T-cell (primary cell): ENCODE data around the gene BCKDK. TPM values are rescaled to one million over a fixed set of nuclear protein-coding genes. Genes with fewer than 3 reads are reported as not detected.
"Not testable (repeated sequence)": the region's sequence is repeated elsewhere in the genome, so short reads cannot be mapped to it uniquely, and the experiment has no call there.

Experiments
- ATAC-seq, 4 experiments: fragments of 200-7000 bp in 3 of 4; fragments of 150-1000 bp in 1 of 4; cut with Tn5 transposase; replicated peaks in 1 of 4; 1 replicate in 3 of 4; 2 replicates in 1 of 4; pipeline ENCODE4 v1.10.0; 2021; ENCODE audit warnings: moderate library complexity in 3 of 4, mild to moderate bottlenecking in 2 of 4, moderate number of reproducible peaks in 1 of 4
- CTCF ChIA-PET, 2 donors: fragments of 300-600 bp; sonication (Branson Sonifier 250); formaldehyde crosslinking; loops; one replicate each; lab custom pipeline; 2022; ENCODE audit warnings: antibody characterized with exemption in 2 of 2; lab: Charles Lee
- POLR2A ChIA-PET, 2 donors: fragments of 300-600 bp; sonication (Branson Sonifier 250); formaldehyde crosslinking; loops; one replicate each; lab custom pipeline; 2022; ENCODE audit warnings: antibody characterized with exemption in 2 of 2; lab: Charles Lee
- DNase-seq, 35 experiments: peaks; one replicate each; pipeline versions ENCODE4 v3.0.0 to v3.0.0-alpha.2; 2013 to 2023
- H3K27ac ChIP-seq: one replicate; pipeline ENCODE4 v1.5.1; 2013; ENCODE audit warnings: low read length
- H3K27me3 ChIP-seq, 2 experiments: replicated peaks in 1 of 2; 1 replicate in 1 of 2; 2 replicates in 1 of 2; pipeline versions ENCODE4 v1.6.1 to v1.7.0; 2013; ENCODE audit warnings: low read length in 1 of 2, mixed read lengths in 1 of 2; ENCODE audit not compliant: control insufficient read depth in 2 of 2, insufficient read depth in 2 of 2; ENCODE audit errors: extremely low read depth in 1 of 2
- H3K36me3 ChIP-seq, 2 donors: 1 replicate in 1 of 2; 2 replicates in 1 of 2; pipeline versions ENCODE4 v1.6.1 to v1.7.0; 2013; ENCODE audit warnings: low read length in 1 of 2; ENCODE audit not compliant: control insufficient read depth in 2 of 2, insufficient read depth in 1 of 2; ENCODE audit errors: extremely low read depth in 1 of 2
- H3K4me1 ChIP-seq, 2 experiments: 1 replicate in 1 of 2; 2 replicates in 1 of 2; pipeline versions ENCODE4 v1.6.1 to v1.7.0; 2013; ENCODE audit warnings: low read length in 2 of 2, mixed read lengths in 1 of 2; ENCODE audit not compliant: insufficient read depth in 2 of 2, control insufficient read depth in 1 of 2; ENCODE audit errors: extremely low read depth in 1 of 2
- H3K4me3 ChIP-seq, 2 donors: 1 replicate in 1 of 2; 2 replicates in 1 of 2; pipeline versions ENCODE4 v1.5.1 to v1.7.0; 2013; ENCODE audit warnings: mild to moderate bottlenecking in 2 of 2, low read length in 1 of 2, moderate library complexity in 1 of 2; ENCODE audit not compliant: control insufficient read depth in 1 of 2; ENCODE audit errors: extremely low read depth in 1 of 2
- H3K9me3 ChIP-seq: 2 replicates; pipeline ENCODE4 v1.7.0; 2013
- H3K27ac Mint-ChIP-seq, 2 donors: one replicate each; pipeline ENCODE4 v1.8.0; 2020 to 2021; ENCODE audit warnings: mild to moderate bottlenecking in 2 of 2, mixed read lengths in 2 of 2
- H3K27me3 Mint-ChIP-seq, 2 donors: one replicate each; pipeline ENCODE4 v1.8.0; 2021 to 2022; ENCODE audit warnings: mixed read lengths in 2 of 2
- H3K36me3 Mint-ChIP-seq: one replicate; pipeline ENCODE4 v1.8.0; 2021; ENCODE audit warnings: mixed read lengths
- H3K4me1 Mint-ChIP-seq, 3 donors: one replicate each; pipeline ENCODE4 v1.8.0; 2020 to 2022; ENCODE audit warnings: mixed read lengths in 3 of 3, mild to moderate bottlenecking in 1 of 3
- H3K4me3 Mint-ChIP-seq, 3 donors: one replicate each; pipeline ENCODE4 v1.8.0; 2020 to 2022; ENCODE audit warnings: mild to moderate bottlenecking in 3 of 3, mixed read lengths in 3 of 3, moderate library complexity in 3 of 3
- H3K9me3 Mint-ChIP-seq, 3 donors: one replicate each; pipeline ENCODE4 v1.8.0; 2020 to 2022; ENCODE audit warnings: mixed read lengths in 3 of 3
- WGBS: methylation state at CpG from one replicate; pipeline ENCODE4 v1.1.5; 2013; ENCODE audit warnings: missing lambda C conversion rate; ENCODE audit not compliant: insufficient coverage; 5-methylcytosine and 5-hydroxymethylcytosine counted together
- total RNA-seq, 35 experiments: library from RNA in 6 of 35; stranded (reverse) in 6 of 35; fragments of 120-200 nt in 1 of 35; gene quantifications; one replicate each; pipeline versions ENCODE4 v1.2.1 to v1.2.4 and lab custom pipeline; 2013 to 2026

Gene BCKDK
- total RNA-seq, 5 donors from 2014 or later (not counting 1 experiment from before 2014, with no cell fraction given): 7.6 to 21.3 (median 19.3) TPM

DNA sequence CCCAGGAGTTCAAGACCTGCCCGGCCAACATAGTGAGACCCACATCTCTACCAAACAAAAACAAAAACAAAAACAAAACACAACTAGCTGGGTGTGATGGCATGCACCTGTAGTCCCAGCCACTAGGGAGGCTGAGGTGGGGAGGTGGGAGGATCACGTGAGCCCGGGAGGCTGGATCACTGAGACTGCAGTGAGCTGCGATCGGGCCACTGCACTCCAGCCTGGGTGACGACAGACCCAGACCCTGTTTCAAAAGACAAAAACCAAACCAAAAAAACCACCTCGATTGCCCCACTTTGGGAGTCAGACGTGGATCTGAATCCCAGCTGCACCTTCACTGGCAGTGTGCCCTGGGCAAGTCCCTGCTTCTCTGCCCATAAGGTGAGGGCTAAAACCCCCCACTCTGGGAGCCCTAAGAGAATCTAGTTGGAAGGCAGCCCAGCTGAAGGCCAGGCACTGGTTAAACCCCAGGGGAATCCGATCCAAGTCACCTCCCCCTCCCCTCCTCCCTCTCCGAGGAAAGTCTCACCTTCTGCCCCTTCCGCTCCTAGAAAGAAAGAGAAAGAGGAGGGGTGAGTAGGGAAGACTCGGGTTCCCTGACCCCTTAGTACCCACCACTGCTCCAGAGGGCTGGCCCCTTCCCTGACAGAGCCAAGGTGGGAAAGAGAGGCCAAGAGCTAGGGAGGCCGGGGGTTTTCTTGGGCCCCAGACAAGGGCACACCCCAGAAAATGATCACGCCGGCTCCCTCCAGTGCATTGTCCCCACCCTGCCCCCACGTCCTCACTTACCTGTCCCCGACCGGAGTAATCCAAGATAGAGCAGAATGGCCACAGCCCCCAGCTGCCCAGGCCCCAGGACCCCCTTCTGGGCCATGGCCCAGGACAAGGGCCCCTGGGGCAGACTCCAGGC lies 26.7 kb downstream of the BCKDK start:
- peaks cover 11 to 18% of the 10 kb centered on the region in 2 donors for H3K36me3 ChIP-seq
- Mint-ChIP-seq H3K27me3 (no peaks in the 10 kb centered on the region), H3K9me3 (no peaks in the 10 kb centered on the region), H3K36me3 (peaks cover 10% of the 10 kb centered on the region), H3K4me1 (no peaks in the 10 kb centered on the region), H3K27ac (no peak overlapping the region), H3K4me3 (no peak overlapping the region)
- no peak overlapping the region for H3K27ac ChIP-seq
- H3K4me1 ChIP-seq: no peaks in the 10 kb centered on the region
- no peak overlapping the region for H3K4me3 ChIP-seq
- H3K27me3 ChIP-seq: no peaks in the 10 kb centered on the region
- CTCF ChIA-PET: interaction anchor here in 1 of 2 donors (0.6 kb wide), 1 partner anchor 36 kb away, joined by 3 read pairs; no protein-coding TSS in a partner anchor
- no peaks in the 10 kb centered on the region for H3K9me3 ChIP-seq
- POLR2A ChIA-PET: interaction anchor here in 1 of 2 donors (0.6 kb wide), 1 partner anchor 22 kb away, joined by 3 read pairs; no protein-coding TSS in a partner anchor
- DNase-seq: no peak
- ATAC-seq: no peak
- WGBS: 86% methylated on average over 2 of the region's 18 CpGs

DNA sequence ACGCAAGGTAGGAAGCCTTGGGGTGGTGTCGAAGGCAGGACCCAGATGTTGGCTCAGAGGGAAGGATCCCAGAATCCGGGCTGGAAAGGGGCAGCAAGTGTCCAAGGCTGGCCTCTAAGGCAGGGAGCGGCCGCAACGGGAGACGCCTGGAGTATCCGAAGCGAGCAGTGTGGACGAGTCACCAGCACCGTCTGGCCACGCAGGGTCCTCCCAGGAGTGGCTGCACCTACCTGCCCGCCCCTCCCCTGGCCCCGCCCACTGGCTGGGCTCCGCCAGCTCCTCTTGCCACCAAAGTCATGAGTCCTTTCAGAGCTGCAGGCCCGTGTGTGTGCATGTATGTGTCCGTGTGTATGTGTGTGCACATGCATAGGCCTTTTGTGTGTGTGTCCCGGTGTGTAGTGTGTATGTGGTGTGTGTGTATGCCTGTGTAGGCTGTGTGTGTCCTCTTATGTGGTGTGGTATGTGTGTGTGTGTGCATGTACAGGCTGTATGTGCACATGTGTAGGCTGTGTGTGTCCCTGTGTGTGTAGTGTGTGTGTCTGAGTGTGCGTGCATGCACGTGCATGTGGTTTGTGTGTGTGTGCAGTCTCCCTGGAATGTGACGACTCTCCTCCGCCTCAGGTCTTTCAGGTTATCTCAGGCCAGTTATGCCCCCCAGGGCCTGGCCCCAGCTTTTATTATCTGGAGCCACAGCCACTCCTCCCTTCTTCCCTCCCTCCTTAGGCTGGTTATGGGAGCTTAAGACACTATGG lies 27.5 kb downstream of the BCKDK start, which contains the start of gene PRSS8:
PRSS8 (minus strand) TSS at position 193 of the 752 bp plus-strand sequence. CDS start 229 bp downstream, outside the sequence.
- H3K27me3 ChIP-seq: no peaks in the 10 kb centered on the region
- ATAC-seq (no peak), DNase-seq (no peak)
- H3K9me3 ChIP-seq: no peaks in the 10 kb centered on the region
- CTCF ChIA-PET: no interaction called here
- 87% methylated on average over 18 of the region's 22 CpGs for WGBS
- no peak within 1 kb of the TSS for H3K4me3 Mint-ChIP-seq
- no peak within 1 kb of the TSS for H3K27ac Mint-ChIP-seq
- no peak within 1 kb of the TSS for H3K27ac ChIP-seq
- H3K4me3 ChIP-seq: no peak within 1 kb of the TSS
- peaks cover 5% of the 10 kb centered on the region for H3K36me3 Mint-ChIP-seq
- H3K36me3 ChIP-seq: peaks cover 10 to 11% of the 10 kb centered on the region in 2 donors
- H3K9me3 Mint-ChIP-seq: no peaks in the 10 kb centered on the region
- no peaks in the 10 kb centered on the region for H3K4me1 ChIP-seq
- no peaks in the 10 kb centered on the region for H3K4me1 Mint-ChIP-seq
- POLR2A ChIA-PET: interaction anchor here in 1 of 2 donors (0.6 kb wide), 1 partner anchor 22 kb away, joined by 3 read pairs; no protein-coding TSS in a partner anchor
- no peaks in the 10 kb centered on the region for H3K27me3 Mint-ChIP-seq

DNA sequence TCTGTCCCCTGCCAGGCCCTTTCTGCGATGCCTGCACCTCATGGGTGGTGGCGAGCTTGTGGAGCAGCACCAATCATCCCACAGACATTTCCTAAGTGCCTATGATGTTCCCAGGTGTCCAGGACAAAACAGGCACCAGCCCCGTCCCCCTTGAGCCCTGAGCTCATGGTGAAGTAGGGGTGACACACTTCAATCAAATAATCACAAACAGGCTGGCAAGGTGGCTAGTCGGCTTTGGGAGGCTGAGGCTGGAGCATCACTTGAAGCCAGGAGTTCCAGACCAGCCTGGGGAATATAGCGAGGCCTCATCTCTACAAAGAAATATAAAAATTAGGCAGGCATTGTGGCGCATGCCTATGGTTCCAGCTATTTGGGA lies 28.1 kb downstream of the BCKDK start:
- H3K27ac ChIP-seq: no peak overlapping the region
- no peaks in the 10 kb centered on the region for H3K4me1 ChIP-seq
- no peaks in the 10 kb centered on the region for H3K4me1 Mint-ChIP-seq
- WGBS: 80% methylated on average over 1 of the region's 6 CpGs
- no peak overlapping the region for H3K4me3 Mint-ChIP-seq
- no peaks in the 10 kb centered on the region for H3K27me3 ChIP-seq
- ChIA-PET POLR2A (no interaction called here), CTCF (no interaction called here)
- H3K9me3 Mint-ChIP-seq: no peaks in the 10 kb centered on the region
- no peak overlapping the region for H3K4me3 ChIP-seq
- H3K36me3 Mint-ChIP-seq: peaks cover 2% of the 10 kb centered on the region
- peaks cover 8% of the 10 kb centered on the region in 2 donors for H3K36me3 ChIP-seq
- no peak overlapping the region for H3K27ac Mint-ChIP-seq
- no peak for DNase-seq
- no peaks in the 10 kb centered on the region for H3K9me3 ChIP-seq
- no peaks in the 10 kb centered on the region for H3K27me3 Mint-ChIP-seq
- no peak for ATAC-seq

DNA sequence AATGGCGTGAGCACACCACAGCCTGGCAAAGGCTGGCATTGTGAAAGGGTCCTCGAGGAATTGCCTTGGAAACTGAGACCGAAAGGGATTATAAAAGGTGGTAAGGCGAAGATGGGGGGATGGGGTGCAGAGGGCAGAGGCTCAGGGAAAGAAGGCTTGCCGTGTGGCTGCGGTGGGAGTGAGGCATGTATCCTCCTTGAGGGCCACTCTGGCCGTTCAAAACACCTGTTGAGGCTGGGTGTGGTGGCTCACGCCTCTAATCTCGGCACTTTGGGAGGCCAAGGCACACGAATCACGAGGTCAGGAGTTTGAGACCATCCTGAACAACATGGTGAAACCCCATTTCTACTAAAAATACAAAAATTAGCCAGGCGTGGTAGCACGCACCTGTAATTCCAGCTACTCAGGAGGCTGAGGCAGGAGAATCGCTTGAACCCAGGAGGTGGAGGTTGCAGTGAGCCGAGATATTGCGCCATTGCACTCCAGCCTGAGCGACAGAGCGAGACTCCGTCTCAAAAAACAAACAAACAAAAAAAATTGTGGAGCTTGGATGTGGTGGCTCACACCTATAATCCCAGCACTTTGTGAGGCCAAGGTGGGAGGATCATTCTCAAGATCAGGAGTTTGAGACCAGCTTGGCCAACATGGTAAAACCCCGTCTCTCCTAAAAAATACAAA lies 28.8 kb downstream of the BCKDK start:
- H3K9me3 ChIP-seq, DNase-seq, H3K4me3 ChIP-seq, H3K4me1 Mint-ChIP-seq, H3K9me3 Mint-ChIP-seq, POLR2A ChIA-PET, H3K27ac ChIP-seq, H3K27me3 Mint-ChIP-seq, ATAC-seq, H3K27me3 ChIP-seq, H3K4me1 ChIP-seq, H3K4me3 Mint-ChIP-seq, H3K36me3 Mint-ChIP-seq, H3K27ac Mint-ChIP-seq, H3K36me3 ChIP-seq: not testable (repeated sequence)
- CTCF ChIA-PET: interaction anchor here in 1 of 2 donors (0.6 kb wide), 1 partner anchor 13 kb away, joined by 3 read pairs; no protein-coding TSS in a partner anchor
- 83% methylated on average over 13 of the region's 20 CpGs for WGBS

DNA sequence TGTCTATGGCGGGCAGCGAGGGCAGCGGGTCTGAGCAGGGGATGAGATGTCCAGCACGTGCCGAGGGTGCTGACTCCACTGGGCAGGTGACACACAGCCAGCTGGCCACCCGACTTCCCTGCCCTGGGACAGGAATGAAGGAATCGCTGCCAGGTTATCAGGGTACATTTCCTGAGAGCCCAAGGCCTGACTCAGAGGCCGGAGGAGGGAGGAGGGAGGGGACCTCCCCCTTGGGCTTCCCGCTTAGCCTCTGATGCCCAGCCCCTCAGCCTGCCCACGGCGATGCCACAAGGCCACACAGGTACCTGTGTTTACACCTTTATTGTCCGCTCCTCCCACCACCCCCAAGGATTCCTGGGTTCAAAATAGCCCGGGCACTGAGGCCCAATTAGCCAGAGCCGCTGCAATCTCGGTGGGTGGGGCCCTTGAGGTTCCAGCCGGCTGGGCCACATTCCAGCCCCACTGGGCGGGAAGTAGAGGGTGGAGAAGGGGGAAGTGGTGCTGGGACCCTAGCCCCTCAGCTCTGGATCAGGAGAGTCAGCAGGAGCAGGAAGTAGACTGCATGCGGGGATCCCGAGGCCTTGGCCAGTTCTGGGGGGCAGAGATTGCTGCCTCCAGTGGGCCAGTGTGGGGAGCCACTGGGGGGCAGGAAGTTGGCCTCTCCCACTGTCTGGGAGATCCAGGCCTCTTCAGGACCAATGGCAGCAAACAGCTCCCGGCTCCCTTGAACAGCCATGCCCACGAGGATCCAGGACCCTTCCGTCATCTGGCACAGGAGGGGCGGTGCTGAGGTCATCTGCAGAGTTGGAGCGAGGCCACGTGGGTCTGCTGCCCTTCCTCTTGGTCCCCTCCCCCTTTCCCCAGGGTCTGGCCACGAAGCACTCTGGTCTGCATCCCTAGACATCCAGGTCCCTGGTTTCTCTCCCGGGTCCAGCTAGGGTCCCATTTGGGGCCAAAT lies 30.7 kb downstream of the BCKDK start:
- Histone ChIP-seq H3K27ac (no peak overlapping the region), H3K4me3 (no peak overlapping the region), H3K36me3 (no peaks in the 10 kb centered on the region), H3K27me3 (no peaks in the 10 kb centered on the region), H3K4me1 (peaks cover 2 to 22% of the 10 kb centered on the region in 2 experiments), H3K9me3 (no peaks in the 10 kb centered on the region)
- Mint-ChIP-seq H3K27me3 (no peaks in the 10 kb centered on the region), H3K4me1 (peaks cover 9 to 11% (median 10%) of the 10 kb centered on the region in 3 donors), H3K36me3 (no peaks in the 10 kb centered on the region), H3K9me3 (no peaks in the 10 kb centered on the region), H3K27ac (no peak overlapping the region), H3K4me3 (no peak overlapping the region)
- WGBS: 87% methylated on average over 24 of the region's 27 CpGs
- POLR2A ChIA-PET: no interaction called here
- ATAC-seq (no peak), DNase-seq (no peak)
- CTCF ChIA-PET: interaction anchor here in 1 of 2 donors (0.5 to 0.7 kb wide), 3 partner anchors 21 to 176 kb away, joined by 3 to 4 read pairs (median 4); partner anchors contain the start of gene KAT8
